ENCODE results near the gene PBOV1. TPM values are rescaled to one million over a fixed set of nuclear protein-coding genes. Genes with fewer than 3 reads are reported as not detected.

Gene PBOV1
- total RNA-seq, 2 donors from 2014 or later = not detected

GRCh38 chr6:138231381-138231886 lies 13.1 kb upstream of the PBOV1 start:
- no peaks in the 10 kb centered on the region for H3K27me3 ChIP-seq
- no peak overlapping the region for H3K9ac ChIP-seq (ENCODE audit: low read depth in 2 of 2, low read length in 2 of 2)
- intact Hi-C loops (cut with DNase I) = no loop called here
- no peak for DNase-seq
- no peaks in the 10 kb centered on the region for H3K4me1 ChIP-seq
- no peak overlapping the region for H3K4me3 ChIP-seq
- H3K27ac ChIP-seq = peak overlapping the region; percentile 57
- no peak for TF ChIP-seq CTCF (IDR thresholded peaks at IDR 0.05)
- H3K36me3 ChIP-seq = no peaks in the 10 kb centered on the region
- H3K9me3 ChIP-seq = no peaks in the 10 kb centered on the region

- Histone ChIP-seq H3K27ac (peak overlapping the region; percentile 57), H3K36me3 (no peaks in the 10 kb centered on the region), H3K9ac (ENCODE audit: low read depth in 2 of 2, low read length in 2 of 2) (peak overlapping the region in 1 of 2 donors; percentile 19), H3K9me3 (no peaks in the 10 kb centered on the region), H3K4me1 (no peaks in the 10 kb centered on the region), H3K27me3 (no peaks in the 10 kb centered on the region), H3K4me3 (no peak overlapping the region)
- TF ChIP-seq CTCF (IDR thresholded peaks at IDR 0.05) = no peak
- no peak for DNase-seq
- intact Hi-C loops (cut with DNase I) = no loop called here
Observed at GRCh38 chr6:138230759-138231380, 12.6 kb upstream of the PBOV1 start.

- Histone ChIP-seq H3K27ac (peak overlapping the region; percentile 57), H3K4me3 (no peak overlapping the region), H3K4me1 (no peaks in the 10 kb centered on the region), H3K36me3 (no peaks in the 10 kb centered on the region), H3K27me3 (no peaks in the 10 kb centered on the region), H3K9me3 (no peaks in the 10 kb centered on the region), H3K9ac (ENCODE audit: low read depth in 2 of 2, low read length in 2 of 2) (no peak overlapping the region)
- intact Hi-C loops (cut with DNase I) = no loop called here
- no peak for DNase-seq
- TF ChIP-seq CTCF (IDR thresholded peaks at IDR 0.05) = no peak
Observed at GRCh38 chr6:138230221-138230620, 11.9 kb upstream of the PBOV1 start.

GRCh38 chr6:138229663-138230179 lies 11.4 kb upstream of the PBOV1 start:
- TF ChIP-seq CTCF (IDR thresholded peaks at IDR 0.05) = no peak
- H3K27ac ChIP-seq = no peak overlapping the region
- H3K9ac ChIP-seq (ENCODE audit: low read depth in 2 of 2, low read length in 2 of 2) = no peak overlapping the region
- intact Hi-C loops (cut with DNase I) = no loop called here
- no peaks in the 10 kb centered on the region for H3K9me3 ChIP-seq
- H3K36me3 ChIP-seq = no peaks in the 10 kb centered on the region
- no peak for DNase-seq
- no peaks in the 10 kb centered on the region for H3K4me1 ChIP-seq
- H3K27me3 ChIP-seq = no peaks in the 10 kb centered on the region
- H3K4me3 ChIP-seq = no peak overlapping the region

- TF ChIP-seq CTCF (IDR thresholded peaks at IDR 0.05) = no peak
- Histone ChIP-seq H3K9me3 (no peaks in the 10 kb centered on the region), H3K36me3 (no peaks in the 10 kb centered on the region), H3K4me3 (no peak overlapping the region), H3K27ac (no peak overlapping the region), H3K4me1 (no peaks in the 10 kb centered on the region), H3K9ac (ENCODE audit: low read depth in 2 of 2, low read length in 2 of 2) (no peak overlapping the region), H3K27me3 (no peaks in the 10 kb centered on the region)
- DNase-seq = no peak
- intact Hi-C loops (cut with DNase I) = no loop called here
Observed at GRCh38 chr6:138229072-138229471, 10.8 kb upstream of the PBOV1 start.
